NB4 (cell line): ENCODE results near the gene PREP.

Experiments
- MAX ChIP-seq: IDR thresholded peaks from 2 replicates; pipeline ENCODE4 v1.6.1; 2011; ENCODE audit warnings: low read depth, low read length
- MYC ChIP-seq: IDR thresholded peaks from 2 replicates; pipeline ENCODE4 v1.6.1; 2011; ENCODE audit warnings: low read depth, low read length
- TF ChIP-seq, protein P1 (sequence below): IDR thresholded peaks from one replicate; pipeline ENCODE4 v1.5.1; 2012; ENCODE audit warnings: low read depth, low read length

- TF ChIP-seq, protein P1, sequence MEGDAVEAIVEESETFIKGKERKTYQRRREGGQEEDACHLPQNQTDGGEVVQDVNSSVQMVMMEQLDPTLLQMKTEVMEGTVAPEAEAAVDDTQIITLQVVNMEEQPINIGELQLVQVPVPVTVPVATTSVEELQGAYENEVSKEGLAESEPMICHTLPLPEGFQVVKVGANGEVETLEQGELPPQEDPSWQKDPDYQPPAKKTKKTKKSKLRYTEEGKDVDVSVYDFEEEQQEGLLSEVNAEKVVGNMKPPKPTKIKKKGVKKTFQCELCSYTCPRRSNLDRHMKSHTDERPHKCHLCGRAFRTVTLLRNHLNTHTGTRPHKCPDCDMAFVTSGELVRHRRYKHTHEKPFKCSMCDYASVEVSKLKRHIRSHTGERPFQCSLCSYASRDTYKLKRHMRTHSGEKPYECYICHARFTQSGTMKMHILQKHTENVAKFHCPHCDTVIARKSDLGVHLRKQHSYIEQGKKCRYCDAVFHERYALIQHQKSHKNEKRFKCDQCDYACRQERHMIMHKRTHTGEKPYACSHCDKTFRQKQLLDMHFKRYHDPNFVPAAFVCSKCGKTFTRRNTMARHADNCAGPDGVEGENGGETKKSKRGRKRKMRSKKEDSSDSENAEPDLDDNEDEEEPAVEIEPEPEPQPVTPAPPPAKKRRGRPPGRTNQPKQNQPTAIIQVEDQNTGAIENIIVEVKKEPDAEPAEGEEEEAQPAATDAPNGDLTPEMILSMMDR, result no peak
- TF ChIP-seq MAX, result no peak
- TF ChIP-seq MYC, result no peak
Measured at GRCh38 chr6:105373481-105373880, 29.4 kb downstream of the PREP start.
